GM18526 (cell line): ENCODE results near the gene PSMD1.

ENCODE experiments used
- POLR2A ChIP-seq: IDR thresholded peaks from 3 replicates; pipeline ENCODE4 v1.6.1; 2011; ENCODE audit not compliant: insufficient read length; ENCODE audit errors: extremely low read depth

PSMD1 gene

DNA sequence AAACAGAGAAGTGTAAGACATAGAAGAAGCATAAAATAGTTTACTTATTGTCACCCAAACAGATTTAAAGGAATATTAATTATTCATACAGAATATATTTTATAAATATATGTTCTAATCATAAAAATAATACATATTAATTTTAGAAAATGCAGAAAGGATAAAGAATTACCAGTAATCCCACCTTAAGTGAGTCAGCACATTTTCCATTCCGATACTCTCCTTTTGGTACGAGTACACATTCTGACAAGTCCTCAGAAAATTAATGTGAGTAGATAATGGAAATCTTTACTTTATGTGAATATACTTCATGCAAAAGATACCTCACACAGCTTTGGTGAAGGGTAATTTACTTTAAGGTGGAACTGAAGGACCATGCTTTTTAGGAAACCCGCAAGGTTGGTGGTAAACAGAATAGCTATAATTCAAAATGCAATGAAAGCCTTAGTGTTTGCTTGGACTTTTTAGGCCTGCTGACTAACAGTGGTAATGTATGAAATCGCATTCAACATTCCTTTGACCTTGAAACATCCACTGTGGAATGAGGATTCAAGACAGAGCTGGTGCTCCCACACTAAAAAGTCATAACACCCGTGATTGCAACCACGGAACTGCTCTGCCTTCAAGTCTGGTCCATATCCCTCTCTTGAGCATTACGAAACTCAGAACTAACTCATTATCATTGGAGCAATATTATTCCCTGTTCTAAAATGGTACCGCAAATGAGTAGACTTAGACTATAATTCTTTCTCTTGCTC lies 96.3 kb downstream of the PSMD1 start:
- TF ChIP-seq POLR2A = no peak

DNA sequence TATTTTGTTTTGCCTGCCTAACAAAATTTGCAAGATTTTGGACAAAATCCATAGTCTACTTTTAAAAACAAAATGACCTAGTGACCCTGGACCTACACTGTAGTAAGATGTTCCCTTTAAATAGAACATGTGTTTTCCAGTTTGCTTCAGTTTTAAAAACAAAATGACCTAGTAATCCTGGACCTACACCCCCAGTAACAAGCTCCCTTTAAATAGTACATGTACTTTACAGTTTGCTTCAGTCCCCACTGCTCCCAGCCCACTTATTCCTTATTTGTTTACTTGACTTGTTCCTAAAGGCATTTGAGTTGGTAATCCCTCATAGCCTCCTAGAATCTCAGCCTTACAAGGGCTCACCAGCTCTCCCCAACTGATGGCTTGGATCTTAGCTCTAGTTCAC lies 102.6 kb downstream of the PSMD1 start:
- no peak for TF ChIP-seq POLR2A

GRCh38 chr2:231160701-231161100 lies 104.0 kb downstream of the PSMD1 start:
- TF ChIP-seq POLR2A = no peak

DNA sequence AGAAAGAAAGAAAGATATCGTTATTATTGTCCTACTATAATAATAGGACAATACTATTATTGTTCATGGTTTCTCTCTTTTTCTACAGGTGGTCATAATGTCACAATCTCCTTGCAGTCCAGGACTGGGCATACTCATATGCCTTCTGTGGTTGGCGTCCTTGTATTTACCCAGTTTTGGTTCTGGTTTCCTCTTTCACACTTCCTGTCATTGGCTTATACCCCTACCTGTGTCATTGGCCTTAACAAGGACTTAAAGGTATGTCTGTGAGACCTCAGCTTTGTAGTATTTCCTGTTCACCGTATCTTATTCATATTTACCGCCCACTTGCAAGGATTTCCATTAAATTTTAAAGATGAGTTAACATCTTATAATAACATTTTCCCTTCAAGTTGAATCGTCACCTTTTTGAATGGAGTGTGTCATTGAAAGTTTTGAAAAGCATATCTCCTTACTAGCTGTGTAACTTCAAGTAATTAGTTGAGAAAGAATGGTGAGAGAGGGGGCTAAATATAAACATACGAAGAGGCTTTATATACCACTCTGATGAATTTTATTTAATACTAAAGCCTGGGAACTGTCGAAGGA lies 104.7 kb downstream of the PSMD1 start:
- TF ChIP-seq POLR2A = no peak

- TF ChIP-seq POLR2A = no peak
These were observed 105.2 kb downstream of the PSMD1 start for GRCh38 chr2:231161877-231162329.

GRCh38 chr2:231163011-231163410 lies 106.3 kb downstream of the PSMD1 start:
- TF ChIP-seq POLR2A = no peak

DNA sequence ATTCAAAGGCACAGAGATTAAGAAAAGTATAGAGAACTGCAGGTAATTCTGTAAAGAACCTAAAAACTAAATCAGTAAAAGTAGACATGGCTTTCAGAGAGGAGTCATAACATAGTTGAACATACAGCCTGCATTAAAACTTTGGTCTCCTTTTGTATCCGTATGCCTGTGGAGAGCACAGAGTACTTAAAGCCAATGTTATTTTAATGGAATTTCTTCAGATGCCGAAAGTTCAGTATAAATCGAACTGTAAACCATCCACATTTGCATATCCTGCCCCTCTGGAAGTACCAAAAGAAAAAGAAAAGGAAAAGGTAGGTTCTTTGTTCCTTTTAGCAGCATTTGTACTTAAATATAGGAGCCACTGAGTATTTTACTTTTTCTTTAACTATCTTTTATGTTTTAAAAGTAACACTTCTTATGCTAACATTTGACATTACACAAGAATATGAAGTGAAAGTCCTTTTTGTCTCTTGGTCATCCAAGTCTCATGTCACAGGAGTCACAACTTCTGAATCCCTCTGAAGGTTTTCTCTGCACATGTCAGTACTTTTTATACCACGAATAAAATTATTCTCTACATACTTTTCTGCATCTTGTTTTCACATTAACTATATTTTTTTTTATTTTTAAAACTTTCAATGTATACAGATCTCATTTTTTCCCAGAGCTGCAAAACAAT lies 106.9 kb downstream of the PSMD1 start:
- TF ChIP-seq POLR2A = no peak

- TF ChIP-seq POLR2A = no peak
These were observed 111.2 kb downstream of the PSMD1 start for GRCh38 chr2:231167745-231168459.

DNA sequence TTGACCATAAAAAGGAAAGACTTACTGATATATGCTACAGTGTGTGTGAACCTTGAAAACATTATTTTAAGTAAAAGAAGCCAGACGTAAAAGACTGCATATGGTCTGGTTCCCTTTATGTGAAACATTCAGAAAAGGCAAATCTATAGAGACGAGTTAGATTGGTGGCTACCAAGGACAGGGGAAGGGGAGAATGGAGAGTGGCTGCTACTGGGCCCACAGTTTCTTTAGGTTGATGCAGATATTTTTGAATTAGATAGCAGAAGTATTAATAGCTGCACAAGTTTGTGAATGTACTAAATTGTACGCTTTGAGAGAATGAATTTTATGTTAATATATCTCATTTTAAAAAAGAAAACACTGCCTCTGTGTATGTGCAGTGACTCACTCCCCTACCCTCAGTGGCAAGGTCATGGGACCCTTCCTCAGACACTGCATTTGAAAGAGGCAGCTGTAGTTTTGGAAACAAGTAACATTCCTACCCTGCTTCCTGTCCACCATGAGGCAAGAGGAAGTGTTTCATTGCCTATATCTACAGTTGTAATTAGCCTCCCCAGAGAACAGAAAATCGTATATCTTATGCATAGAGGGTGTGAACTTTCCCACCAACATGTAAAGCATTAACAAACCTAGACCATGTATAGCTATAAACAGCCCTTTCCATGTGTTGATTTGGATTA lies 111.9 kb downstream of the PSMD1 start:
- TF ChIP-seq POLR2A = no peak

DNA sequence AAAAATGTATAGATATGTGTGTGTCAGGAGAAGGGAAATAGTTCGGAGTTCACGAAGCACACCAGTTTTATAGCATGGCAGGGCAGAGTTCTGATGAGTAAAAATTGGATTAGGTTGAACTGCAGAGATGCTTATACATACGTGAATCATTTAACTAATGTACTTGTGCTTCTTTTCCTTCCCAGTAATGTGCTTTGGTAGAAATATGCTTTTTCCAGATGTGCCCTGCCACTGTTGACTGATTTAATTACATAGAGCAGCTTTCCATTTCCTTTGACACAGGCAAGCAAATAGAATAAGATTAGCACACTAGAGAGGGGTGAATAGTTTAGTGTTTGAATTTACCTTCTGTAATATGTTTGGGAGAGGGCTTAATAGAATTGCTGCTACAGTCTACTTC lies 112.8 kb downstream of the PSMD1 start:
- TF ChIP-seq POLR2A = no peak

DNA sequence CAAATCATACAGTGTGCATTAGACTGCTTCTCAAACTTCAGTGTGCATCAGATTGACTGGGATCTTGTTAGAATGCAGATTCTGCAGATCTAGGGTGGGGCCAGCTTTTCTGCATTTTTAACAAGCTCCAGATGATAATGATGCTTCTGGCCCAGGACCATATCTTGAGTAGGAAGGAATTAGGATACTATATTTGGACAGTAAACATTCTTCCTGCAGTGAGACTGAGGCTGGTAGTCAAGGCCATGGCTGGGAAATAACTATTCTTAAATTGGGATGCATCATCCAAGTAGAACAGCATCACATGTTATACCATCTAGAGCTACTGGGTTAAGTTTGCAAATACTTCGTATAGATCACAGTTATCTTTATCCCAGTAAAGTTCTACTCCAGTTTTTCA lies 113.4 kb downstream of the PSMD1 start:
- no peak for TF ChIP-seq POLR2A

DNA sequence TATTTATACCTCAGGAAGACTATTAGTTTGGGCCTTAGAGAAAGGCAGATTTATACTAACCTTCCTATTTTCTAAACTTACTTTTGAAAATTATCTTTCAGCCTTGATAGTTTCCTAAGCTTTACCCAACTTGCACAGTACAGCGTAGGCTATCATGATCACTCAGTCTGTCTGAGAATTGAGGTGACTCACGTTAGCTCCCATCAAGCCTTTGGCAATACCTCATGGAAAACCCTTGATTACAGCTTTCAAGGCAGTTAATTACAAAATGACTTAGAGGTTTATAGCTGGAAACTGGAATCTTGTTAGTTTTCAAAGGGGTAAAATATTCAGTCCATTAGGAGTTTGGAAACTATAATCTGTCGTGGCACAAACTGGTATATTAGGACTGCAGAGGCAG lies 115.4 kb downstream of the PSMD1 start:
- TF ChIP-seq POLR2A = no peak

DNA sequence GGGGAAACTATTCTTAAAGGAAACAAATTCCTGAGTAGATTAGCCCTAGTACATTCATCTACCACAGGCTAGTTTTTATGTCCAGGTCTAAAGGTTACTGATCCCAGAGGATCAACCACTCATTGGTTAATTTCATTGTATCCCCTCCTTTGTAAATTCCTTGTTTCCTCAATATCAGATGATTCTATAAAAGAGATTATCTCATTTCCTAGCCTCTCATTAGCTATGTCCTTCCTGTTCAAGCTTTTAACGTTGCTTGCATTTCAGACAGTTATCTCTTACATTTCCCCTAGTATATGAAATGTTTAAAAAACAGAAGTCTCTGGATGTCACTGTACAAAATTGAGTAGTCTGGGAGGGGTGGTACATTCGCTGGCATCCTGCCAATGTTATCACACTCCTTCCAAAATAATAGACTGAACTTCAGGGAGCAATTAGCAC lies 117.6 kb downstream of the PSMD1 start:
- TF ChIP-seq POLR2A = no peak

GRCh38 chr2:231176066-231176465 lies 119.4 kb downstream of the PSMD1 start:
- no peak for TF ChIP-seq POLR2A

DNA sequence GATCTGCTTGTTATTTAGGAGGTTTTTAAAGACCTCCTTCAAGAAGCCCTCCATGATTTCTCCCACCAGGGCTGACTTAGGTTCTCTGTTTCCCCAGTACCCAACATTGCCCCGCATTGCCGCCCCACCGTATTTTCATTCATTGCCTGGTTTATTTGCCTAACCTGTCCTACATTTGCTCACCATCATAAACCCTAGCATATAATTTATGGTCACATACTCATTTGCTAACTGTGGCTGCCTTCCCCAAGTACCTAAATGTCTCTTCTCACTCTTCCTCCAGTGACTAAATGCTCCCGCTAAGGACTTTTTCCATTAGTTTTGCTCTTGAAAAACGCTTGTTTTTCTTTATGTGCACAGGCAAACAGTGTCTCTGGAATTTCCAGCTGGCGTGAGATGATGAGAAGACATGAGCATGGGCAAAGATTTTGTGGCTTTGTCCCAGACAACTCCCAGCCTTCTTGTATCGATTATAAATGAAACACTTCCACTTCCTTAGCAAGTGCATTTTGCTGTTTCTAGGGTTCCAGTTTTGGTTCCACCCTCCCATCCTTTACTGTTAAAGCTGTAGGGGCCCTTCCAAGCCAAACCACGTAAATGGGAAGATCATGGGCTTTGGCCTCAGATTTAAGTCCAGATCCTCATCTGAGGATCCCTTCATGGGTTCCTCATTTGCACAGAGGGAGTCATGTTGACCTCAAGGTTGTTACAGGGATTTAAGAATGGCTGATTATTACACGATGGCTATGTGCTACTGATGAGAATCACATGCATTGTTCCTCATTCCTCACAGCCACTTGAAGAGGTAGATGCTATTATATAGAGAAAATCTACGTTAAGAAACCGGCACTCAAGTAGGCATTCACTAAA lies 120.7 kb downstream of the PSMD1 start:
- TF ChIP-seq POLR2A = no peak
